HL-60/S4 treated with phorbol 12-myristate 13-acetate at 8.2 ng/mL for 4 days and 3 days (cell line): ENCODE results near the gene MED9.

Source experiments
- in situ Hi-C: fragments of 300-500 bp; cut with MboI; formaldehyde crosslinking; loops from 2 replicates; pipeline ENCODE4 v1.15.0; 2022; ENCODE audit warnings: low sequenced_read_pairs

Gene MED9

DNA sequence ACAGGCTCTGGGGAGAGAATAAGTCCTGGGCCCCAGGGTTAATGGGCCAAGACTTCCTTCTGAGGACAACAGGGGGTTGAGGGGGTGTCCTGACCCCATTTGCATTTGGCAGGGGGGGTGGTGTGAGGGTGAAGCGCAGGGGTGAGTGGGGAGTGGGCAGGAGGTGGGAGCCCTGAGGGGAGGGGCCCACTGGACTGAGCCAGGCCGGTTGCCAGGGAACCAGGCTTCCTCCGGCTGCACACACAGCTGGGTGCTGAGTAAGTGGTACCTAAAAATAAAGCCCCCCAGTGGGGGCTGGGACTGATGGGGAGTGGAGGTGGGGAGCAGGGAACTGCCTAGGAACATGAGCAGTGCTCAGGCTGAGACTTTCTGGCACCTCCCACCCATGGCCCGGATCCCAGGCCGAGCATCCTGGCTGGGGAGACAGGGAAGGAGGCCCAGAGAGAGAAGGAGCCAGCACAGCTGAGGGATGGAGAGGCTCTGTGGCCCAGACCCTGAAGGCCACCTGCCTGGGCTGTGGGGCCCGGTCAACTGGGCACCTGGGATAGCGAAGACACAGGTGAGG is 26.8 kb downstream of the MED9 start:
- in situ Hi-C loops: no loop called here

GRCh38 chr17:17504341-17505140 is 27.7 kb downstream of the MED9 start:
- in situ Hi-C loops: no loop called here

GRCh38 chr17:17505151-17505550 is 28.4 kb downstream of the MED9 start:
- in situ Hi-C loops: no loop called here

DNA sequence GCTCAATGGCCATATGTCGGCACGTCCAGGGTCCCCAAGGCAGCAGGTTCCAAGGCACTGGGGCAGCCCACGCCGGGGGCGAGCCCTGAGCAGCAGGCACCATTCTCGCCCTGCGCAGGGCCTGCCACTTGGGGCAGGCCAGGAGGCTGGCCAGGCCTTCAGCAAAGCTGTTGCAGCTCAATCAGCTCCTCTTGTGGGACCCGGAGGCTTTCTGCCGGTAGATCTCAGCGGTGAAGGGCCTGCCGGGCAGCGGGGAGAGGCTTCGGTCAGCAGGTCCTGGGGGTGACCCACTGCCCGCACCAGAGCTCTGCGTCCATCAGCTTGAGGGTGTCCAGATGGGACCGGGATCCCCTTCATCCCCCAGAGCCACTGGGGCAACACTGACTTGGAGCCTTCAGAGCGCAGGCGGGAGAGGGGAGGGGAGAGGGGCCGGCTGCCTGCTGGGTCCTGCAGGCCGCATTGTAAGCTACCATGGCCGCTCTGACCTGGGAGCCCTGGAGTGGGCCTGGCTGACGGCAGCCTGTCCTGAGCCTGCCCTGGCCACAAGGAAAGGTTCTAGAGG is 28.9 kb downstream of the MED9 start:
- in situ Hi-C loops: no loop called here

DNA sequence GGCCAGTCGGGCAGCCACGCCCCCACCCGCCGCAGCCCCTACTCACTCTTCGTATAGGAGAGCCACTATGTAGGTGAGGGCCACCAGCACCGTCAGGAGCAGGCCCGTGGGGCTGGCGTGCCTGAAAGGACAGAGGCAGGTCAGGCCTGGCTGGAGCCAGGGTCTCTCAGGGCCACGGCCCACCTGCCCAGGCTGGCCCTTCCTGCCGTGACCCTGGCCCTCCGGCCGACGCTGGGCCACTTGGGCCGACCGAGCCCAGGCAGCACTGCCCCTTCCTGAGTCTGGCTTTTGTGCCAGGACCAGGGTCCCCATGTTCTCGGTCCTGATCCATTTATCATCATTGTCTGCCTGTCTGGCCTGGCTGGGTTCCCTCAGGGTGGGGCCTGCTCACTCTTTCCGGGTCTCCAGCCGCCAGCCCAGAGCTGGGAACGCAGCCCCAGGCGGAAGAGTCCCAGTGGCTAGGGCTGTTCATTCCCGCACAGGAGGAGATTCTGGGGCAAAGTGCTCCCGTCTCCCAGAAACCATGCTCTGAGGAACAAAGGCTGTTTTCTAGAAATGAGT is 29.5 kb downstream of the MED9 start:
- in situ Hi-C loops: no loop called here

- in situ Hi-C loops: no loop called here
Measured at GRCh38 chr17:17506893-17507464, 30.2 kb downstream of the MED9 start.

DNA sequence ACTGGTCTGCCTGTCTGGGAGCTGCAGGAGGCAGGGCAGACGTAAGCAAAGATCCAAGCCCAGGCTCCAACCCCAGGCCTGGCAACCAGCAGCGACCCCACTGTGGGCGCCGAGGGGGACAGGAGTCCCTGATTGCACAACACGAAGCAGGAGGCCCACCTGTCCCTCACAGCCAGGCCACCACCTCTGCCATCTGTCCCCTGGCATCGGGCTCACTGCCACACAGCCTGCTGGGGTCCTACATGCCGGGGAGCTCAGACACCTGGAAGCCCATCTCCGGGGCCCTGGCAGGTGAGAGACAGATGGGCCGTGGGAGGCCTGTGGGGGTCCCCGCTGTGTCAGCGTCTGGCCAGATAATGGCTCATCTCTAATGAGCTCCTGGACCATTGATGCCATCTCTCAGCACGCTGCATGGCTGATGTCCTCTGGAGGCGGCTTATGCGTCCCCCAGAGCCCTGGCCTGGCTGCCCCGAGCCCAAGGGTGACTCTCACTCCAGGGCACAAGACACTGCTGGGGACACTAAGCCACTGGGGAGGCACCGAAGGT is 30.7 kb downstream of the MED9 start:
- in situ Hi-C loops: no loop called here

DNA sequence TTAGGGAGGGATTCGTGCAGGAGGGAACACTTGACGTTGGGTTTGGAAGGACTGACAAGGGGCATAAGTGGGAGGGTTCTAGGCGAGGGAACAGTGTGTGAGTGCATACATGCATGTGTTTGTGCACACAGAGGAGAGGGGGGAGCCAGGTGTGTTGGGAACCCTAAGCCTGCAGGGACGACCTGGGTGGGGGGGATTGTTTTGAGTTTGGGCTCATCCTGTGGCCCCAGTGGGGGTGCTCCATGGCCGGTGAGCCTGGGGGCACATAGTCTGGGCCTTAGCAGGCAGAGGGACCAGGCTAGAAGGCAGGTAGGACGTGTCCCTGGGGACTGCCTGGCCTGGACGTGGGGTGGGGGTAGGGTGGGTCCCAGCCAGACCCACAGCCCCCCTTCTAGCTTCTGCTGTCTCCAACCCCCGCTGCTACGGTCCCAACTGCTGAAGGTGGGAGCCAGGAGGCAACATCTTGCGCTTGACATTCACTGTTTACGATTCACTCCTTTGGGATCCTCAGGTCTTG is 31.3 kb downstream of the MED9 start:
- in situ Hi-C loops: no loop called here

GRCh38 chr17:17508646-17509591 is 32.1 kb downstream of the MED9 start:
- in situ Hi-C loops: no loop called here

DNA sequence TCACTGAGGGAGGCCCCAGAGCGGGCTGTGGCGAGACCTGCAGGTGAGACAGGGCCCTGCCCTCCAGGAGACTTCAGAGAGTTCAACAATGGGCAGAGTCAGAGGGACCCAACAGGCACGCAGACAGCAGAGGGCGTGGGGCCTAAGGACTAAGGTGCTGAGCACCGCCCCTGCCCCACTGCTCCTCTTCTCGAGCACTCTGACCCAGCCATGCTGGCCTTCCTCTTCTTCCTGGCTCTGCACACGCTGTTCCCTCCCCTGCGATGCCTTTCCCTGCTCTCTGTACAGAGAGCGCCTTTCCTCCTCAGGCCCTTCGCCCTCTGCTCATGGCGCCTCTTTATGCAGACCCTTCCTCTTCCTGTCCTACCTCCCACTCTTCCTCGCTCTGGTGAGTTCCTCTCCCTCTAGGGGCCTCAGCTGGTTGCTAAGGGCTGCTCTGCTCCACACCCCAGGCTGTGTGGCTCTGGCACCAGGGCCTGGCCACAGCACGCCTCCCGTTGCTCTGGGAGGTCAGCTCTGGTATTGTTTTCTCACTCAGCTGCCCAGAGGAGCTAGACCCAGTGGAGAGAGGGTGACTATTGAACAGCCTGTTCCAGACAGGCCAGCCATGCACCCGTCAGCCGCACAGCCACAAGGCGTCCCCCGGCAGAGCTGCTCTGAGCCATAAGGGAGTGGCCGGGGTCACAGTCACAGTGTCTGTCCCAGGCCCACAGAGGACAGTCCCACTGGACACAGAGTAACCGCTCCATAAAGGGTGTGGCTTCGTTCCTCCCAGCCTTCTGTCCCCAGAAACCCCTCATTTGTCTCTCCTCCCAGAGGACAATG is 33.0 kb downstream of the MED9 start:
- in situ Hi-C loops: no loop called here

- in situ Hi-C loops: no loop called here
Measured at GRCh38 chr17:17510456-17511292, 33.9 kb downstream of the MED9 start.

DNA sequence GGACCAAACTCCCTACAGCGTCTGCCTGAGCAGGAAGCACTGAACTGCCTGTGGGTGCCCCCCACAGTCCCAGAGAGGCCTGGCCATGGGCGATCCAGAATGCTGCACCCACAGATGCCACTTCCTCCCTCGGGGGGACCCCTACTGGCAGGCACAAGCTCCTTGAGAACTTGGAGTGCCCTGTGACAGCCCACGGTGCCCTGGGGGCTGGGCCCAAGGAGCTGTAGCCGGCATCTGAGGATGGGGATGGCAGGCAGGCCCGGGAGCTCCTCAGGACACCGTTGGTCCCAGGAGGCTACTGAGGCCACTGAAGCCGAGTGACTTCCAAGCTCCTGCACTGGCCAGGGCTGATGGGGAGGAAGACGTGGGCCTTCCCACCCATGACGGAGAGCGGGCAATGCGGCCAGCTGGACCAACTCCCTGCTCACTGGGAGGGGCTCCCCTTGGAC is 34.5 kb downstream of the MED9 start:
- in situ Hi-C loops: no loop called here

DNA sequence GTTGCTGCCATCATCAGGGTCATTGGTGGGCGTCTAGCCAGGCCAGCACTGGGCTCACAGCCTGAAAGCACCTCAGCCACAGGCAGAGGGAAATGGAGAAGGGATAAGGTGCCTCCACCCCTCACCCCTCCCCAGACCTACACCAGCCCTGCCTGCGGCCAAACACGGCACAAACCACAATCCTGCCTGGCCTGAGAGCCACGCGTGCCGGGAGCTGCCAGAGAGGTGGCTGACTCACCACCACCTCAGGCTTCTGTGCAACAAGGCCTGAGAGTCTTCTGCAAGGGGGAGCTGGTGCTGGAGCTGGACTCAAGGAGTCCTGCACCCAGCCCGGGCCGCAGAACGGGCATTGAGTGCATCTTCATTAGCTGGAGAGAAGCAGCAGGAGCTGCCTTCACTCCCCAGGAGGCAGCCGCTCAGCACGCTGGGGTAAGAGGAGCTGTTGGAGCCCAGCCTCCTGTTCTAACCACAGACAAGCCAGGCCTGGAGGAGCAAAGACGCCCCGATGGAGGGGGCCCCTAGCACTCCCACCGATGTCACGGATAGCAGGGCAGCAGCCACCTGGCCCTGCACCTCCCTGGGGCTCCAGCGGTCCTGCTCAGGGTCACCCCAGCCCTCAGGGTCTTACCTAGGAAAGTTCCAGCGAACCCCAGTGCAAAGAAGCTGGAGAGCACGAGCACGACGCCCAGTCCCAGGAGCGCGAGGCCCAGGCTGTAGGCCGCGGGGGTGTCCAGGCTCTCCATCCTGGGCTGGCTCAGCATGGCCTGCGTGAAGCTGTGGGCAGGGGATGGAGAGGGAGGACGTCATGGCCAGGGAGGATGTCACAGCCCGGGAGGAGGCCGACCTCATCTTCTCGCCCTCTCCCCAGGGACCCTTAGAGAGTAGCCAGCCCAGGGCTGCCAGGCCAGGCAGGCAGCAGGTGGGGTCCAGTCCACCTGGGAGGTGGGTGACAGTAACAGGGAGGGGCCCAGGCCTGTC is 35.4 kb downstream of the MED9 start:
- in situ Hi-C loops: no loop called here

- in situ Hi-C loops: no loop called here
Measured at GRCh38 chr17:17512866-17513265, 36.1 kb downstream of the MED9 start.

GRCh38 chr17:17513626-17514025 is 36.8 kb downstream of the MED9 start:
- in situ Hi-C loops: no loop called here

- in situ Hi-C loops: no loop called here
Measured at GRCh38 chr17:17514361-17514992, 37.7 kb downstream of the MED9 start.
